Measurements from ENCODE around the gene PARD3B.

The PARD3B gene

DNA sequence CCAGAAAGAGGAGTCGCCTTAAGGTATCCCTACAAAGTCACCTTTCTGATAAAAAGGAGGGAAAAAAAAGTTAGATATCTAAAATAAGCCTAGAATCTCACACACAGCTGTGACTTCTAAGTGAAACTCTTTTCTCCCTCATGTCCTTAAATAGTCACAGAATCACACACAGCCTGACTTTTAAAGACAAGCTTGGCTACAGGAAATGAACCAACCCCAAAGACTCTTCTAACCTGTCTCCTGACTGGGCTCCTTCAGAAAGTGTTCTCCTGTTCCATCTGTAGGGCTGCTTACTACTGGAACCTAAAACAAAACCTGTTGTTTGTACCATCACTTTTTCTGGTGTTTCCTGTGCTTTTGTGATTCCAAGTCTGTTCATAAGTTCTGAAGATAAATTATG, 1074.3 kb downstream of the PARD3B start:
- TF ChIP-seq GATA3 (IDR thresholded peaks at IDR 0.05; ENCODE audit: low read depth, low read length) (no peak), GATA2 (IDR thresholded peaks at IDR 0.05; ENCODE audit: low read depth, low read length) (no peak)

DNA sequence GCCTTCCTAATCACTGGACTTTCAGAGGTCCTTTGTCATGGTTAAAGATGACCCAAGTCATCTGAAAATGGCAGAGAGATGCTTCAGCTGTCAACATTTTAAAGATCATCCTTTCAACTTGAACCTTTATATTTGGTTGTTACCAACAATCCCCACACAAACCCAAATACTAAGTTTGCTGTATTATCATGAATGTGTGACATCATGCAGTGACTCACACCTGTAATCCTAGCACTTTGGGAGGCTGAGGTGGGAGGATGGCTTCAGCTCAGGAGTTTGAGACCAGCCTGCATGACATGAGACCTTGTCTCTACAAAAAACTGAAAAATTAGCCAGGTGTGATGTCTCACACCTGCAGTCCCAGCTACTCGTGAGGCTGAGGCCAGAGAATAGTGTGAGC, 1081.8 kb downstream of the PARD3B start:
- TF ChIP-seq GATA3 (IDR thresholded peaks at IDR 0.05; ENCODE audit: low read depth, low read length) = no peak
- TF ChIP-seq GATA2 (IDR thresholded peaks at IDR 0.05; ENCODE audit: low read depth, low read length) = no peak

DNA sequence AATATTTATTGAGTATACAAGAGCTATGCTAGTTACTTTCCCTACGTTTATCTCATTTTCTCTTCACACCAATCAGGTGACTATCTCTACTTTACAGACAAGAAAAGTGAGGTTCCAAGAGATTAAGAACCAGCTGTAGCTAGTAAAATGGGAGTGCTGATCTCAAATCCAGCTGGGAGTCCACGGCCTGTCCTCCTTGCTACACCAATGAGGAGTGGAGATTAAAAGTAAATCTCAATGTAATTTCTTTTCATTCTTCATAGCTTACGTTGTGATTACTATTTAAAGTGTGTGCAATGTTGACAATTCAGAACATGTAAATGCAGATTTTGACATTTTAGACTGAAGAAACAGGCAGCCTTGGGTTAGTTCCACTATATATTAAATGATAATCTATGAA, 1083.1 kb downstream of the PARD3B start:
- TF ChIP-seq GATA3 (IDR thresholded peaks at IDR 0.05; ENCODE audit: low read depth, low read length) = no peak
- no peak for TF ChIP-seq GATA2 (IDR thresholded peaks at IDR 0.05; ENCODE audit: low read depth, low read length)

DNA sequence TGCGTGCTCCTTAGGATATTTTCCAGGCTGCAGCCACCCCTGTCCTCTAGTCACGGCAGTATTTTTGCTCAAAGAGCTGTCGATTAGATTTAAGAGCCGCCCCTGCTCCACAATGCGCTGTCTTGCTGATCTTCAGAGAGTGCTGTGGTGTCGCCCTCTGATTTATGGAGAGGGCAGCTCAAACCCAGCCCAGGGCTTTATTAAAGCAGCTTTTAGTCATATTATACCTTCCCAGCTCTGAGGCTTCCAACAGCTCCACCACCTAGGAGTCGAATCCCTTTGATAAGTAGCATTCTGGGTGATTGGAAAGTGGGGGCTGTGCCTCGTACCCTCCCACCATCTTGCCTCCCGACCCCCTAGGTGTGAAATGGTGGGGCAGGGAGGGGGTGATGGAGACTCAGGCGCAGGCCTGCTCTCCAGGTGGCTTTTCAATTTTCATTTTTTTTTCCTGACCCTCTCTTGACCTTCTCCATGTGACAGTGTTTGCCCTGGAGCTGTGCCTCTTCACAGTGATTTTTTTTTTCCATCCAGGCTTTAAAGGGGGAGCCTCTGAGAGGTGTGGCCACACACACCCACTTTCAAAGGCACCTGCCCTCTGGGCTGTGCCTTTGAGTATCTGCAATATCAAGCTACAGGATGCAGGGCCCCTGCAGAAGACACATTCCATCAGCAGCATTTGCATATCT, 1084.0 kb downstream of the PARD3B start:
- TF ChIP-seq GATA3 (IDR thresholded peaks at IDR 0.05; ENCODE audit: low read depth, low read length) (no peak), GATA2 (IDR thresholded peaks at IDR 0.05; ENCODE audit: low read depth, low read length) (no peak)

DNA sequence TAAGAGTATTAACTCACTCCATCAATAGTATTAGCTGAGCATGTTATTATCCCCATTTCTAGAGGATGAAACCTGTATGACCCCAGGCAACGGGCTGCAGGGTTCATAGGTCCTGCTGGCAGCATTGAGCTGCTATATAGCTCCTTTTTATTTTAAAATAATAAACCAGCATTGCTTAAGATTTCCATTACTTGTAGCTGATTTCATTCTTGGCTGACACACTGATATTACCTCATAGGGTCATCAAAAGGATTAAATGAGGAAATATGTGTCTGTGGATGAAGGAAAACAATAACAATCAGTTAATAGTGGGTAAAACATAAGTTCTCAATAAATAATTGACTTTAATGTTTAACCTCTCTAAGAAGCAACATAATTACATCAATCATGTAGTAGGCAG, 1088.7 kb downstream of the PARD3B start:
- TF ChIP-seq GATA3 (IDR thresholded peaks at IDR 0.05; ENCODE audit: low read depth, low read length) (no peak), GATA2 (IDR thresholded peaks at IDR 0.05; ENCODE audit: low read depth, low read length) (no peak)

DNA sequence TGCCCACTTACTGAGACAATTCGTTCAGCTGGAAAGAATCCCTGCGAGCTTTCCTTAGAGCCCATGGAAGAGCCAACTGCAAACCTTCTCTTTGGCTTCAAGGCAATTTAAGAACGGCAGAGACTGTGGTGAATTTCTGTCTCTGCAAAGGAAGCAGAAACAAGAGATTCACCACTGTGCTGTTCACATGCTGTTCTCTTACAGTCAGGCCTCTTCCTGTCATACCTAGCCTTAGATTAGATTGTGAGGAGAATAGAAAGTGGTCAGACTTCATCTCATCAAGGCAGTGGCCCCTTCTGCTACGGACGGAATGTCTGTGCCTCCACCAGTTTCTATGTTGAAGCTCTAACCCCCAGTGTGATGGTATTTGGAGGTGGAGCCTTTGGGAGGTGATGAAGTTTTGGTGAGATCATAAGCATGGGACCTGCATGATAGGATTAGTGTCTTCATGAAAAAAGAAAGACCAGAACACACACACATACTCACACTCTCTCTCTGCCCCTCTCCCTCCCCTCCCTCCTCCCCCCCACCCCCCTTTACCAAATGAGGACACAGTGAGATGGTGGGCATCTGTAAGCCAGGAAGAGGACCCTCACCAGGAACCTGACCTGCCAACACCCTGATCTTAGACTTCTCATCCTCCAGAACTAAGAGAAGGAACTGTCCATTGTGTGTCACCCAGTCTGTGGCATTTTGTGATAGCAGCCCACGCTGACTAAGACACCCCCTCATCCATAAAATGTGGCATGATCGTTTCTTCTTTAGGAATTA, 1091.5 kb downstream of the PARD3B start:
- TF ChIP-seq GATA2 (IDR thresholded peaks at IDR 0.05; ENCODE audit: low read depth, low read length) (no peak), GATA3 (IDR thresholded peaks at IDR 0.05; ENCODE audit: low read depth, low read length) (no peak)

DNA sequence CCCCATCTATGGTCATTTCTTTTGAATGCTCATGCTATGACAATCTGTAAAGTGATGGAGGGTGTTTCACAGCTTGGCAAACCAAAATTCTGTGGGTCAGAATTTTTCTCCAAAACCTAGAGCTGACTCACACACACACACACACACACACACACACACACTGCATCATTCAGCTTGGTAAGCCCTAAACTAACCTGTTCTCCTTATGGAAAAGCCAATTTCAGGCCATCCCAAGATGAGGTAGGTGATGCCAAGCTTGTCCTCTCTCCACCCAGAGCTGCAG, 1092.0 kb downstream of the PARD3B start:
- TF ChIP-seq GATA3 (IDR thresholded peaks at IDR 0.05; ENCODE audit: low read depth, low read length) (no peak), GATA2 (IDR thresholded peaks at IDR 0.05; ENCODE audit: low read depth, low read length) (no peak)

DNA sequence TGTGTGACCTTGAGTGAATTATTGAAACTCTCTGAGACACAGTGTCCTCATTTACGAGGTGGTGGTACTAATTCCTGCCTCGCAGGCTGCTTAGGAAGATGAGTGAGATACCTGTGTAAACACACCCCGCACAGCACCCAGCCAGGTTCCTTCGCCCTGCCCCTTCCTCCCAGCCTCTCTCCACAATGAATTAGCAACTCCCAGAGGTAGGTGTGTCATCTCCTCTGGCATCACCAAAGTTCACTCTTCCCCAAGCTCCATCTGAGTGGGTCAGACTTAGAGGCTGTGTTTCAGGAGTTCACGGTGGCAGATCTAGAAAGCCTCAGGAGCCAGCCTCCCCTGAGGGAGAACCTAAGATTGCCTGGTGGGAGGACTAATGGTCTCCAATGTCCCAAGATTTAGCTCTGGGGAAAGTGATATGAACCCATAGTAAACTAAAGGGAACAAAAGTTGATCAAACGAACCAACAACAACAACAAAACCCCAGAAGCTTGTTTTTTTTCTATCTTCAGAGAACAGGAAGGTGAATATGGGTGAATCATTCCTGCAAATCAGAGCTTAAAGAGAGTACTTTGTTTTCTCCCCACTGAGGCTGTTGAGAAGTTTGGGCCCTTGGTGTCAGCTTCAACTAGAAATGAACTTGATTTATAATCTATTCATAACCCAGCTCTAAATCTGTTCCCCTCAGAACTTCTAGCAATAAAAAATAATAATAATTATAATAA, 1092.7 kb downstream of the PARD3B start:
- TF ChIP-seq GATA2 (IDR thresholded peaks at IDR 0.05; ENCODE audit: low read depth, low read length) (no peak), GATA3 (IDR thresholded peaks at IDR 0.05; ENCODE audit: low read depth, low read length) (no peak)

DNA sequence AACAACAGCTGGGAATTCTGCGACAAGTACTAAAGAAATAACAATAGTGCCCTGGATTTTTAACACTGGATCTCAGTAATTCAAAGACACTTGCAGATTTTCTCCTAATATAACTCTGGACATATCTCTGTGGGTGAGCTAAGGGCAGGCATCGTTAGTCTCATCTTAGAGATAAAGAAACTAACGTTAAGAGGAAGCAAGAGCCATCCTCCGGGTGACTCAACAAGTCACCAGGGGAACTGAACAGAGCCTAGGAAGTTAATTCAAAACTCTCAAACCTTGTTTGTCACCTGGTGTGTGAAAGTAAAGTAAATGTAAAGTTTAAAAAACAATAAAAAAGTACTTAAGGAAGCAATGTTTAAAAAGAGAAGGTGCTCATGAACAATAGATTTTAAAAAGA, 1095.4 kb downstream of the PARD3B start:
- TF ChIP-seq GATA2 (IDR thresholded peaks at IDR 0.05; ENCODE audit: low read depth, low read length) = no peak
- no peak for TF ChIP-seq GATA3 (IDR thresholded peaks at IDR 0.05; ENCODE audit: low read depth, low read length)

DNA sequence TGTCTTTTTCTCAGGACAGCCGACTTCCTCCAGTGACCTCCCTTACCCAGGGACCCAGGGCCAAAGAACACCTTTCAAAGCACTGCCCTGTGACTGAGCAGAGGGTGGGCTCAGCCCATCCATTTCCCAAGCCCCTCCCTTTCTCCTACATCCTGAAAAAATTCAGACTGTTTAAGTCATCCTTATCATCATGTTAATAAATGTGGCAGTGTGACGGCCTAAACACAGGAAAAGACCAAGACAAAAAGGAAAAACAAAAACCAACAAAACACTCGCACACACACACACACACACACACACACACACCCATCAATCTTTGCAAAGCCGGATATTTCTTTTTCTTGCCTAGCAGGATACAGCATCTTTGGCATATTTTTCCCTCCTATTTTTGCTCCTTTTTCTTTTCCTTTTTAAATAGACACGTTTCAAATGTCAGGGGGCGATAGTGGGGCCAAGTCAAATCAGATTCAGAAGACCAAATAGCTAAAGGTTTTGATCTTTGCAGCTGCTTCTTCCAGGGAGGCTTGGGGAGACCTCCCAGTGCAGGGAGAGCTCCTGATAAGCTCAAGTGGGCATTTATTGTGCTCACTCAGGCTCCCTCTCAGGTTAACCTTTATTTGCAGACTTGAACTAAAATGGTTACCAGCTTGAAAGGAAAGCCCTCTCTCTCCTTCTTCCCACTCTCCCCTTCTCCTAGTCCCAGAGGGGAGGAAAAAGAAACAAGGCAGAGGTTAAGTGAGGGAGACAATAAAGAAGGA, 1097.5 kb downstream of the PARD3B start:
- TF ChIP-seq GATA3 (IDR thresholded peaks at IDR 0.05; ENCODE audit: low read depth, low read length) (no peak), GATA2 (IDR thresholded peaks at IDR 0.05; ENCODE audit: low read depth, low read length) (no peak)

DNA sequence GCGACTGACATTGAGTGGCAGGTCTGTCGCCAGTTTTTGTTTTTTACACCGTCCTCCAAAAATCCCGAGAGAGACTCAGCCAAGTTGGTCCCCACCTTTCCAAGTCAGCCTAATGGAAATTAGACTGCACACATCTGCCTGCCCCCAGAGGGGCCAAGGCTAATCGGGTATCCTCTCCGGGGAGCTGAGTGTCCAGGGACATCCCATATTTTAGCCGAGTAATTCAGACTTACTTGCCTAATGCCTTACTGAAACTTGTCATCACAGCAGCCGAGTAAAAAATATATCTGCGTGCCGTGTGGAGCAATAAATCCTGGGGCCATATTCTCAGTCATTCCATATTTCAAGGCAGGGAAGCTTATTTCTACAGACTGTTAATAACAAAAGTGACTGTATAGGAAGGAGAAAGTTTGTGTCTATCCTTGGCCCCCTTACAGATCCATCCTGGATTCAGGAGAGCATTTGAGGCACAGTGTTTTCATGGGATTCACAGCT, 1098.2 kb downstream of the PARD3B start:
- TF ChIP-seq GATA2 (IDR thresholded peaks at IDR 0.05; ENCODE audit: low read depth, low read length) = no peak
- TF ChIP-seq GATA3 (IDR thresholded peaks at IDR 0.05; ENCODE audit: low read depth, low read length) = no peak

DNA sequence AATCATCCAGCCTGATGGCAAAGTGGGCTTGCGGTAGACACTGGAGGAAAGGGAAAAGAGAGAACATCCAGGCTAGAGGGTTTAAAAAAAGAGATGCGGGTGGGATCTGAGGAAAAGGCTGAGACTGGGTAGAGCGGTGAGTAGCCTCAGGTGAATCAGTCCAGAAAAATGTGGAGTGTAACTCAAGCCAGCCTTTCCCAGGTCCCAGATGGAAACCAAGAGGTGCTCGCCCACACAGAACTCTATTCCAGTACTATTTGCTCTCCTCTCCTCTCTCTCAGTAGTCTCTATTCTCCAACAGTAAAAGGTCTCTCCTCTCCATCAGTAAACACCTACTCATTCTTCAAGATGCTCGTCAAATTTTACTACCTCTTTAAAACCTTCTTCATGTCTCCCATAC, 1098.7 kb downstream of the PARD3B start:
- TF ChIP-seq GATA3 (IDR thresholded peaks at IDR 0.05; ENCODE audit: low read depth, low read length) = no peak
- TF ChIP-seq GATA2 (IDR thresholded peaks at IDR 0.05; ENCODE audit: low read depth, low read length) = no peak

DNA sequence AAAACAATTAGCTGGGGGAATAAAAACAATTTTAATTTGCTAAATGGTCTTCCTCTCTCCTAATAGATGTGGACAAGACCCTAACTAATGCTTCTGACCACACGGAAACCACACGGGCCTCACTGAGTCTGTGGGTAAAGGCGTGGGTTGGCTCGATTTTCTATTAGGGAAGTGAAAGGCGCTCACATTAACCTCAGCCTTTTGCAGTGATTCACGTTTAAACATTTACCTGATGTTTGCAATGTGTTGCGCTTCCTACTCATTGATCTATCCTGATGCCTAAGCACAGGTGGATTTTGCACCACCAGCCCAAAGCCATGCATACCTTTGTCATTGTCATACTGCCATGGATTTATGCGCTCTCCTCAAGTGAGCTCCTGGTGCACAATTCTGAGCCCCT, 1101.4 kb downstream of the PARD3B start:
- TF ChIP-seq GATA3 (IDR thresholded peaks at IDR 0.05; ENCODE audit: low read depth, low read length) (no peak), GATA2 (IDR thresholded peaks at IDR 0.05; ENCODE audit: low read depth, low read length) (no peak)

DNA sequence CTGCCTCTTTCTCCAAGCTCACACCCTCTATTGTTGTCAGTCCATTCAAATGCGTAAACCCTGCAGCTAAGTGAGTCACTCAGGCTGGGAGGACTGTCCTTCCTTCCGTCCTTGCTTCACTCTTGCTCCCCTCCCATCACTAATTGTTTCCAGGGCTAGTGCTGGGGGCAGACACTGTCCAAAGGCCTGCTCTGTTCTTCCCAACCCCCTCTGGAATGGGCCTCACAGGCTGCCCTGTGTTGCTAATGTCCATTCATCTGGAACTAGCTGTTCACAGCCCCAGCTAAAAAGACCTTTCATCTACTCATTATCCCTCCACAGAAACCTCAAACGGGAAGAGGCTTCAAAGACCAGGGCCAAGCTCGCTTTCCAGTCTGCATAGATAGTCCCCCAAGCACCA, 1105.2 kb downstream of the PARD3B start:
- TF ChIP-seq GATA2 (IDR thresholded peaks at IDR 0.05; ENCODE audit: low read depth, low read length) (no peak), GATA3 (IDR thresholded peaks at IDR 0.05; ENCODE audit: low read depth, low read length) (no peak)

Measured in SH-SY5Y (cell line).